ENCODE data around the gene GRP.

DNA sequence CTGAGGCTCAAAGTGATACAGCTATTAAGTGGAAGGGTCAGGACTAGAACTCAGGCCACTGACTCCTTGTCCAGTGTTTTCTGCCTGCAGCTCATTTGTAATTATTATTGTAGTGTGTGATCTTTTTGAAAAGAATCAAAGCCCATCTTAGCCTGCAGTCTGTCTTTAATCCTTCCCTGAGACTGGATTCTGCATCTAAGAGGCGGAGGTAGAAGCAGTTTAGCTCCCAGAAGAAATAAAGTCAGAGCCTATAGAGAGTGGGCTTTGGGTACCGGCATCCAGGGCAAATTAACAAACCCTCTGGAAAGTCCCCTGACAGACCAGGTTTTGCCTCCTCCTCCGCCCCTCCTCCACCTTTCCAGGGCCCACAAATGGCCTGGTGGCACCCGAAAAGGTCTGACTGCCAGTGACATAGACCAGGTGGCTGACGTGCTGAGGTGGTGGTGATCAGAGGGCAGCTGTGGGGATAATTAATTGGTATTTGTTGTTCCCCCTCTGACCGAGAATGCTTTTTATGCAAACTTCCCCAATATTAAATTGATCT lies 55.5 kb downstream of the GRP start:
- TF ChIP-seq, protein P1, sequence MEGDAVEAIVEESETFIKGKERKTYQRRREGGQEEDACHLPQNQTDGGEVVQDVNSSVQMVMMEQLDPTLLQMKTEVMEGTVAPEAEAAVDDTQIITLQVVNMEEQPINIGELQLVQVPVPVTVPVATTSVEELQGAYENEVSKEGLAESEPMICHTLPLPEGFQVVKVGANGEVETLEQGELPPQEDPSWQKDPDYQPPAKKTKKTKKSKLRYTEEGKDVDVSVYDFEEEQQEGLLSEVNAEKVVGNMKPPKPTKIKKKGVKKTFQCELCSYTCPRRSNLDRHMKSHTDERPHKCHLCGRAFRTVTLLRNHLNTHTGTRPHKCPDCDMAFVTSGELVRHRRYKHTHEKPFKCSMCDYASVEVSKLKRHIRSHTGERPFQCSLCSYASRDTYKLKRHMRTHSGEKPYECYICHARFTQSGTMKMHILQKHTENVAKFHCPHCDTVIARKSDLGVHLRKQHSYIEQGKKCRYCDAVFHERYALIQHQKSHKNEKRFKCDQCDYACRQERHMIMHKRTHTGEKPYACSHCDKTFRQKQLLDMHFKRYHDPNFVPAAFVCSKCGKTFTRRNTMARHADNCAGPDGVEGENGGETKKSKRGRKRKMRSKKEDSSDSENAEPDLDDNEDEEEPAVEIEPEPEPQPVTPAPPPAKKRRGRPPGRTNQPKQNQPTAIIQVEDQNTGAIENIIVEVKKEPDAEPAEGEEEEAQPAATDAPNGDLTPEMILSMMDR (IDR thresholded peaks at IDR 0.05): no peak
- no peak for TF ChIP-seq POLR2A (IDR thresholded peaks at IDR 0.05)
